Measurements from ENCODE around the gene COL1A1.

The COL1A1 gene

DNA sequence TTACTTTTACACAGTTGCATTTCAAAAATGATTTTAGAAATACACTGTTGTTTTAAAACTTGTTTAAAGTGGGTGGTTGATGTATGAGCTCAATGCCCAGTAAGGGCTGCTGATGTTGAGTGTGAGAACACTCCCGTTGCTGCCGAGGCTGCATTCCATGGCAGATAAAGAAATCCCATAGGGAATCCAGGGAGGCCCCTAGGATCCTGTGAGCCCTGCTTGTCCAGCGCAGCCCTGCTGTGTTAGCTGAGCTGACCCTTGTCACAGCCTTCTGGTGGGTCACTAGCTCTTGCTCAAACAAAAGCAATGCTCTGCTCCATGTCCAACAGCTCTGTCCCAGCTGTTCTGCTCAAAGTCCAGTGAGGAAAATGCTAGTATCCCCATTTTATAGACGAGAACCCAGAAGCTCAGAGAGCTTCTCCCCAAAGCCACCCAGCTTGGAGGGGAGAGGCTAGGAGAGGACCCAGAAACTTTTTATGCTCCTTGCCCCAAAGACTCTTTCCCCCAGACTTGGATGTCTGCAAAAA is 18.6 kb upstream of the COL1A1 start:
- FAIRE-seq (no peak), DNase-seq (ENCODE audit: insufficient read length, low spot score) (no peak)
- TF ChIP-seq, protein P1, sequence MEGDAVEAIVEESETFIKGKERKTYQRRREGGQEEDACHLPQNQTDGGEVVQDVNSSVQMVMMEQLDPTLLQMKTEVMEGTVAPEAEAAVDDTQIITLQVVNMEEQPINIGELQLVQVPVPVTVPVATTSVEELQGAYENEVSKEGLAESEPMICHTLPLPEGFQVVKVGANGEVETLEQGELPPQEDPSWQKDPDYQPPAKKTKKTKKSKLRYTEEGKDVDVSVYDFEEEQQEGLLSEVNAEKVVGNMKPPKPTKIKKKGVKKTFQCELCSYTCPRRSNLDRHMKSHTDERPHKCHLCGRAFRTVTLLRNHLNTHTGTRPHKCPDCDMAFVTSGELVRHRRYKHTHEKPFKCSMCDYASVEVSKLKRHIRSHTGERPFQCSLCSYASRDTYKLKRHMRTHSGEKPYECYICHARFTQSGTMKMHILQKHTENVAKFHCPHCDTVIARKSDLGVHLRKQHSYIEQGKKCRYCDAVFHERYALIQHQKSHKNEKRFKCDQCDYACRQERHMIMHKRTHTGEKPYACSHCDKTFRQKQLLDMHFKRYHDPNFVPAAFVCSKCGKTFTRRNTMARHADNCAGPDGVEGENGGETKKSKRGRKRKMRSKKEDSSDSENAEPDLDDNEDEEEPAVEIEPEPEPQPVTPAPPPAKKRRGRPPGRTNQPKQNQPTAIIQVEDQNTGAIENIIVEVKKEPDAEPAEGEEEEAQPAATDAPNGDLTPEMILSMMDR (IDR thresholded peaks at IDR 0.05; ENCODE audit: insufficient read depth, missing control alignments): no peak

DNA sequence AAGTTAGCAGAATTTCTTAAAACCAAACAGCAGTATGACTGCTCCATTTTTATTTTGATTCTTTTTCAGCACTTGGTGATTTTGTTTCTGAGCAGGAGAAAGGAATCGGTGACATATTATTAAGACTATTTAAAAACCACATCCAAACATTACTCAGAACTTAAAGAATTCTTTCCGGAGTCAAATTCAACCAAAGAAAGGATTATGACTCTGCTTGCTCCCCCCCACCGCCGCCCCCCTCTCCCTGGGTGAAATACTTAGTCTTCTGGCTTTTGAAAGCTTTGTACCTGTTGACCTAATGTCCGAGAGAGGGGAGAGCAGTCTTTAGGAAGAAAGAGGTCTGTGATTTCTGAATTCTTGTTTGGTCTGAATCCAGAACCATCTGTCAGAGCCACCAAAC is 17.9 kb upstream of the COL1A1 start:
- TF ChIP-seq, protein P1 (IDR thresholded peaks at IDR 0.05; ENCODE audit: insufficient read depth, missing control alignments): no peak
- DNase-seq (ENCODE audit: insufficient read length, low spot score) (no peak), FAIRE-seq (no peak)

DNA sequence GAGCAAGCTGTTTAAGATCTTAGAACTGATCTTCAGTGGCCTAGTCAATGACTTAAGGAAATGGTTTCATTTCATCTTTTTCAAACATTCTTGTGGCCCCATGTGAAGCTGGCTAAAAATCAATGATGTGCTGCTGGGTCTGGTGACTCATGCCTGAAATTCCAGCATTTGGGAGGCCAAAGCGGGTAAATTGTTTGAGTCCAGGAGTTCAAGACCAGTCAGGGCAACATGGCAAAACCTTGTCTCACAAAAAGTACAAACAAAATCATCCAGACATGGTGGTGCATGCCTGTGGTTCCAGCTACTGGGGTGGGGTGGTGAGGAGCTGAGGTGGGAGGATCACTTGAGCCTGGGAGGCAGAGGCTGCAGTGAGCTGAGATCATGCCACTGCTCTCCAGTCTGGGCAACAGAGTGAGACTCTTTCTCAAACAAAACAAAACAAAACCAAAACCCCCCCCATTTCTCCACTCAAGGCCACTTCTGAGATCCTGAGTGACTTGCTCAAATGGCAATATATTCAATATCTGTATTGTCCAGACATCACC is 17.4 kb upstream of the COL1A1 start:
- no peak for DNase-seq (ENCODE audit: insufficient read length, low spot score)
- no peak for FAIRE-seq
- TF ChIP-seq, protein P1 (IDR thresholded peaks at IDR 0.05; ENCODE audit: insufficient read depth, missing control alignments): no peak

DNA sequence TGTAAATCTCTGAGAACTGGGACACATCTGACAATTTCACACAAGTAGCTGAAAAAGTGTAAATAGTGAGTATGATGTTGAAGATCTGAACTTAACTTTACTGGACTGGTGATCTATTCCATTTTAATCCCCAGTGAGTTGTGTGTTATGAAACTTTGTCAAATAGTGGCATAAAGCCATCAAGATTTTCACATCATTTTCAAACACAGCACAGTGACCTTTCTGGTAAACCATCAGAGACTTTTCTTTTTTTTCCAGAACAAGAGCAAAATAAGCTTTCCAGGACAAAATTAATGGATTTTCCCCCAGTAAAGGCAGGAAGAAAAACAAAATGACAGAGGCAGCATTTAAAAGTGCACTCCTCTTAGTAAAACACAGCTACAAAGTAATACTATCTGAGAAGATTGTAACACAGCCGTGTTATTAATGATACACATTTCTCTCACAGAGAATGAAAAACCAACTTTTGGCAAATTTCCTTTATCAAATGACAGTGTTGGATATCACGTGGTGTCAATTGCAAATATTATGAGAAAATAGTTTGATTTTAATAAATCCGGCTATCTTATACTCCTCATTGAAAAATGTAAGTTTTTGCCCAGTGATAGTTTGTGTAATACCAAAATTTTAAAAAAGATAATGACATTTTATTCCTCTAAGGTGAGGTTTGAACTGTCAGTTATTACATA is 16.8 kb upstream of the COL1A1 start:
- TF ChIP-seq, protein P1 (IDR thresholded peaks at IDR 0.05; ENCODE audit: insufficient read depth, missing control alignments): no peak
- DNase-seq (ENCODE audit: insufficient read length, low spot score) (no peak), FAIRE-seq (no peak)

DNA sequence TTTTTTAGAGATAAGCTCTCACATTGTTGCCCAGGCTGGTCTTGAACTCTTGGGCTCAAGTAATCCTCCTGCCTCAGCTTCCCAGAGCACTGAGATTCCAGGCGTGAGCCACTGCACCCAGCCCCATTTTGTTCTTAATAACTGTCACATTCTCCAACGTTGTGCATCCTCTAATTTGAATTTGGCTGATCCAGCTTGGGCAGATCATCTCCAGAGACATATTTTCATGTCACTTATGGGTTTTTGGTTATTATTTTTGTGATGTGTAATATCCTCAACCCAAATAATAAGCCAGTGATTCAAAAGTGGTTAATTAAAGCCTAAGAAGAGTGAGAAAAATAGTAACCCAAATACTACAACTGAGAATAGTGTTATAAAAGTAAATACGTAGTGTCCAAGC is 16.2 kb upstream of the COL1A1 start:
- DNase-seq (ENCODE audit: insufficient read length, low spot score) (no peak), FAIRE-seq (no peak)
- TF ChIP-seq, protein P1 (IDR thresholded peaks at IDR 0.05; ENCODE audit: insufficient read depth, missing control alignments): no peak

DNA sequence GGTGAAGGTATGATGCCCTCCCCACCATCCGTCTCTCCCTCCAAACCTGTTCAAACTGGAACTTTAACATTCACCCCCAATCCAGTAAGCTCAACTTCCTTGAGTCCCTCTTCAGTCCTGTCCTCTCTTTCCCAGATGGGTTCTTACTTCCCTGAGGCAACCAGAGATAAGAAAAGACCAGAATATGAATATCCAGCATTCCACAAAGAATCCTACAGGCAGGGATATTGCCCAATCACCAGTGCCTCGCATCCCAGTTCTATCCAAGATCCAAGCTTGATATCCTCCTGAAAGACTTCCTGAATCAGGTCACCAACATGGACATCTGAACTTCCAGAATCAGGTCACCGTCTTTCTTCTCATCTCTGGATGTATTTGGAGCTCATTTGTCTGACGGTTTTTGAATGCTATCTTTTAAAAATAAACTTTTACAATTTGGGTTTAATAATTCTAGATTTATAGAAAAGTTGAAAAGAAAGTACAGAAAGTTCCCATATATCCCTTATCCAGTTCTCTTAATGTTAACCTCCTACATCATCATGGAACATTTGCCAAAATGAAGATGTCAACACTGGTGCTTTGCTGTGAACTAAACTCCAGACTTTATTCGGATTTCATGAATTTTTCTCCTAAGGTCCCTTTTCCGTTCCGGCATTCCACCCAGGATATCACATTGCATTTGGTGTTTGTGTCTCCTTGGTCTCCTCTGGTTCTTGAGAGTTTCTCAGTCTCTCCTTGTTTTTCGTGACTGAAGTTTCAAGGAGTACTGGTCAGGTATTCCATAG is 13.7 kb upstream of the COL1A1 start:
- FAIRE-seq: no peak
- TF ChIP-seq, protein P1 (IDR thresholded peaks at IDR 0.05; ENCODE audit: insufficient read depth, missing control alignments): no peak
- DNase-seq (ENCODE audit: insufficient read length, low spot score): no peak

Measured in D721Med (cell line).